HG02840 (cell line): Measurements from ENCODE around the gene PCDHA12.
"Not testable (repeated sequence)": the region's sequence is repeated elsewhere in the genome, so short reads cannot be mapped to it uniquely, and the experiment has no call there.

Experiments used
- ATAC-seq: cut with Tn5 transposase; IDR thresholded peaks from one replicate; pipeline ENCODE4 v1.9.1; 2021; ENCODE audit warnings: mild to moderate bottlenecking, moderate library complexity, moderate number of reproducible peaks; ENCODE audit not compliant: unreplicated experiment, low FRiP score

PCDHA12 gene

DNA sequence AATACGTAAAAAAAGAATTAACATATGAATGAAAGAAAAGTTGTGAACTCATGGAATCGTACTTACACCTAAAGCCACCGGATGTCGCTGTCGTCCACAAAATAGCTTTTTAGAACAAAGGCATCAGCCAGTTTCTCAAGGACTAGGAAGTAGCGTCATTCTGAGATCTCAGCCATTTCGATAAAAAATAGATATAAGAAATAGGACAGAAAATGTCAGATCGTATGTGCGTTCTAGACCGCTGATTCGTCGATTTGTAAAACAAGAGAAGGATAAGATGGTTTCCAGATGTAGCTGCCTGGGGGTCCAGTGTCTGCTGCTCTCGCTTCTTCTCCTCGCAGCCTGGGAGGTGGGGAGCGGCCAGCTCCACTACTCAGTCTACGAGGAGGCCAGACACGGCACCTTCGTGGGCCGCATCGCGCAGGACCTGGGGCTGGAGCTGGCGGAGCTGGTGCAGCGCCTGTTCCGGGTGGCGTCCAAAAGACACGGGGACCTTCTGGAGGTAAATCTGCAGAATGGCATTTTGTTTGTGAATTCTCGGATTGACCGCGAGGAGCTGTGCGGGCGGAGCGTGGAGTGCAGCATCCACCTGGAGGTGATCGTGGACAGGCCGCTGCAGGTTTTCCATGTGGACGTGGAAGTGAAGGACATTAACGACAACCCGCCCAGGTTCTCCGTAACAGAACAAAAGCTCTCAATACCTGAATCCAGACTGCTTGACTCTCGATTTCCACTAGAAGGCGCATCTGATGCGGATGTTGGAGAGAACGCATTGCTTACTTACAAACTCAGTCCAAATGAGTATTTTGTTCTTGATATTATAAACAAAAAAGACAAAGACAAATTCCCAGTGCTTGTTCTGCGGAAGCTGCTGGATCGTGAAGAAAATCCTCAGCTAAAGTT, 19.1 kb upstream of the PCDHA12 start, which contains the start of gene PCDHA10:
TSS of gene PCDHA10 (plus strand) at position 126 of the 903 bp plus-strand sequence. CDS start at position 278, 152 bp downstream.
- no peak for ATAC-seq

DNA sequence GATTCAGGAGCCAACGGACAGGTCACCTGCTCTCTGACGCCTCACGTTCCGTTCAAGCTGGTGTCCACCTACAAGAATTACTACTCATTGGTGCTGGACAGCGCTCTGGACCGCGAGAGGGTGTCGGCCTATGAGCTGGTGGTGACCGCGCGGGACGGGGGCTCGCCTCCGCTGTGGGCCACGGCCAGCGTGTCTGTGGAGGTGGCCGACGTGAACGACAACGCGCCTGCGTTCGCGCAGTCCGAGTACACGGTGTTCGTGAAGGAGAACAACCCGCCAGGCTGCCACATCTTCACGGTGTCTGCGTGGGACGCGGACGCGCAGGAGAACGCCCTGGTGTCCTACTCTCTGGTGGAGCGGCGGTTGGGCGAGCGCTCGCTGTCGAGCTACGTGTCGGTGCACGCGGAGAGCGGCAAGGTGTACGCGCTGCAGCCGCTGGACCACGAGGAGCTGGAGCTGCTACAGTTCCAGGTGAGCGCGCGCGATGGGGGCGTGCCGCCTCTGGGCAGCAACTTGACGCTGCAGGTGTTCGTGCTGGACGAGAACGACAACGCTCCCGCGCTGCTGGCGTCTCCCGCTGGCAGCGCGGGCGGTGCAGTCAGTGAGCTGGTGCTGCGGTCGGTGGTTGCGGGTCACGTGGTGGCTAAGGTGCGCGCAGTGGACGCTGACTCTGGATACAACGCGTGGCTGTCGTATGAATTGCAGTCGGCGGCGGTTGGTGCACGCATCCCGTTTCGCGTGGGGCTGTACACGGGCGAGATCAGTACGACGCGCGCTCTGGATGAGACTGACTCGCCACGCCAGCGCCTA, 17.7 kb upstream of the PCDHA12 start:
- no peak for ATAC-seq

DNA sequence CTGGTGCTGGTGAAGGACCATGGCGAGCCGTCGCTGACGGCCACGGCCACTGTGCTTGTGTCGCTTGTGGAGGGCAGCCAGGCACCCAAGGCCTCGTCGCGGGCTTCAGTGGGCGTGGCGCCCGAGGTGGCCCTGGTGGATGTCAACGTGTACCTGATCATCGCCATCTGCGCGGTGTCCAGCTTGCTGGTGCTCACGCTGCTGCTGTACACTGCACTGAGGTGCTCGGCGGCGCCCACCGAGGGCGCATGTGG, 17.2 kb upstream of the PCDHA12 start:
- ATAC-seq = no peak

DNA sequence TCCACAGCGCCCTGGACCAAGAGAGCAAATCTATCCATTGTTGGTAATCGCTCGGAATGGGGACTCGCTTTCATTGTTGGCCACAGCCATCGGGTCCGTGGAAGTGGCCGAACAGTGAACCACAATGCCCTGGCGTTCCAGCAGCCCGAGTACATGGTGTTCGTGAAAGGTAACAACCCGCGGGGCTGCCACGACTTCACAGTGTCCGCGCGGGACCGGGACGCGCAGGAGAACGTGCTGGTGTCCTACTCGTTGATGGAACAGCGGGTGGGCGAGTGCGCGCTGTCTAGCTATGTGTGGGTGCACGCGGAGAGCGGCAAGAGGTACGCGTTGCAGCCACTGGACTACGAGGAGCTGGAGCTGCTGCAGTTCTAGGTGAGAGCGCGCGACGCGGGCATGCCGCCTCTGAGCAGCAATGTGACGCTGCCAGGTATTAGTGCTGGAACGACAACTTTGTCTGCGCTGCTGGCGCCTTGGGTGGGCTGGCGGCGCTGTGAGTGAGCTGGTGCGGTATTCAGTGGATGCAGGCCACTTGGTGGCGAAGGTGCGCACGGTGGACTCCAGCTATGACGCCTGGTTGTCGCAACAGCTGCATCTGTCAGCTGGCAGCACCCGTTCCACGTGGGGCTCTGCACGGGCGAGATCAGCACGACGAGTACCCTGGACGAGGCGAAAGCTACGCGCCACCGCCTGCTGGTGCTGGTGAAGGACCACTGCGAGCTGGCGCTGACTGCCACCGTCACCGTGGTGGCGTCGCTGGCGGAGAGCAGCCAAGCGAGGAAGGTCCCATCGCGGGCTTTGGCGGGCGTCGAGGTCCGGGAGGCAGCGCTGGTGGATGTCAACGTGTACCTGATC, 12.4 kb upstream of the PCDHA12 start:
- no peak for ATAC-seq

DNA sequence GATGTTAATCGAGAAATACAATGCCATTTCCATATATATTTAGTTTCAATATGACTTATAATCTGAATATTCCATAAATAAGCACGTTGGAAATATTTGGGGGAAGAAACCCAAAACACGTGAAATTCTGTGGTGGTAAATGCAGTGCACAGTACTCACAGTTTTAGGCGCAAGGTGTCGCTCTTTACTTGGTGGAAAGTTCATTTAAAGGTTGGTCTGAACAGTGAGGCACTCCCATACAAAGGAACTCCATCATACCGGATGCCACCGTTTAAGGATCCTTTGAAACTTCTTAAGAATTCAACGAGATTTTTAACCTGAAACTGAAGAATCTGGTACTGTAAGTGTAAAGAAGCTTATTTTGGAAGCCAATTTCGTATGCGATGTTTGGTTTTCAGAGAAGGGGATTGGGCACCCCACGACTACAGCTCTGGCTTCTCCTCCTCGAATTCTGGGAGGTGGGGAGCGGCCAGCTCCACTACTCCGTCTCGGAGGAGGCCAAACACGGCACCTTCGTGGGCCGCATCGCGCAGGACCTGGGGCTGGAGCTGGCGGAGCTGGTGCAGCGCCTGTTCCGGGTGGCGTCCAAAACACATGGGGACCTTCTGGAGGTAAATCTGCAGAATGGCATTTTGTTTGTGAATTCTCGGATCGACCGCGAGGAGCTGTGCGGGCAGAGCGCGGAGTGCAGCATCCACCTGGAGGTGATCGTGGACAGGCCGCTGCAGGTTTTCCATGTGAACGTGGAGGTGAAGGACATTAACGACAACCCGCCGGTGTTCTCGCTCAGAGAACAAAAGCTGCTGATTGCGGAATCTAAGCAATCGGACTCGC, 6.2 kb upstream of the PCDHA12 start, which contains the start of gene PCDHA11:
TSS of gene PCDHA11 (plus strand) at position 237 of the 834 bp plus-strand sequence. CDS start at position 384, 147 bp downstream.
- no peak for ATAC-seq

DNA sequence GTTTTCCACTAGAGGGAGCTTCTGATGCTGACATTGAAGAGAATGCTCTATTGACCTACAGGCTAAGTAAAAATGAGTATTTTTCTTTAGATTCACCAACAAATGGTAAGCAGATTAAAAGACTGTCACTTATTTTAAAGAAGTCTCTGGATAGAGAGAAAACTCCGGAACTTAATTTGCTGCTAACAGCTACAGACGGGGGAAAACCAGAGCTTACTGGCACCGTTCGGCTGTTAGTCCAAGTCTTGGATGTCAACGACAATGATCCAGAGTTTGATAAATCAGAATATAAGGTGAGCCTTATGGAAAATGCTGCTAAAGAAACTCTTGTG, 5.6 kb upstream of the PCDHA12 start:
- no peak for ATAC-seq

DNA sequence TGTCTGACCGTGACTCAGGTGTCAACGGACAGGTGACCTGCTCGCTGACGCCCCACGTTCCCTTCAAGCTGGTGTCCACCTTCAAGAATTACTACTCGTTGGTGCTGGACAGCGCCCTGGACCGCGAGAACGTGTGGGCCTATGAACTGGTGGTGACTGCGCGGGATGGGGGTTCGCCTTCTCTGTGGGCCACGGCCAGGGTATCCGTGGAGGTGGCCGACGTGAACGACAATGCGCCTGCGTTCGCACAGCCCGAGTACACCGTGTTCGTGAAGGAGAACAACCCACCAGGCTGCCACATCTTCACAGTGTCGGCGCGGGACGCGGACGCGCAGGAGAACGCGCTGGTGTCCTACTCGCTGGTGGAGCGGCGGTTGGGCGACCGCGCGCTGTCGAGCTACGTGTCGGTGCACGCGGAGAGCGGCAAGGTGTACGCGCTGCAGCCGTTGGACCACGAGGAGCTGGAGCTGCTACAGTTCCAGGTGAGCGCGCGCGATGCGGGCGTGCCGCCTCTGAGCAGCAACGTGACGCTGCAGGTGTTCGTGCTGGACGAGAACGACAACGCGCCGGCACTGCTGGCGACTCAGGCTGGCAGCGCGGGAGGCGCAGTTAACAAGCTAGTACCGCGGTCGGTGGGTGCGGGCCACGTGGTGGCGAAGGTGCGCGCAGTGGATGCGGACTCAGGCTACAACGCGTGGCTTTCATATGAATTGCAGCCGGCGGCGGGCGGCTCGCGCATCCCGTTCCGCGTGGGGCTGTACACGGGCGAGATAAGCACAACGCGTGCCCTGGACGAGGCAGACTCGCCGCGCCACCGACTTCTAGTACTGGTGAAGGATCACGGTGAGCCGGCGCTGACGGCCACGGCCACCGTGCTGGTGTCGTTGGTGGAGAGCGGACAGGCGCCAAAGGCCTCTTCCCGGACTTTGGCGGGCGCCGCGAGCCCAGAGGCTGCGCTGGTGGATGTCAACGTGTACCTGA, 4.6 kb upstream of the PCDHA12 start:
- ATAC-seq = no peak

DNA sequence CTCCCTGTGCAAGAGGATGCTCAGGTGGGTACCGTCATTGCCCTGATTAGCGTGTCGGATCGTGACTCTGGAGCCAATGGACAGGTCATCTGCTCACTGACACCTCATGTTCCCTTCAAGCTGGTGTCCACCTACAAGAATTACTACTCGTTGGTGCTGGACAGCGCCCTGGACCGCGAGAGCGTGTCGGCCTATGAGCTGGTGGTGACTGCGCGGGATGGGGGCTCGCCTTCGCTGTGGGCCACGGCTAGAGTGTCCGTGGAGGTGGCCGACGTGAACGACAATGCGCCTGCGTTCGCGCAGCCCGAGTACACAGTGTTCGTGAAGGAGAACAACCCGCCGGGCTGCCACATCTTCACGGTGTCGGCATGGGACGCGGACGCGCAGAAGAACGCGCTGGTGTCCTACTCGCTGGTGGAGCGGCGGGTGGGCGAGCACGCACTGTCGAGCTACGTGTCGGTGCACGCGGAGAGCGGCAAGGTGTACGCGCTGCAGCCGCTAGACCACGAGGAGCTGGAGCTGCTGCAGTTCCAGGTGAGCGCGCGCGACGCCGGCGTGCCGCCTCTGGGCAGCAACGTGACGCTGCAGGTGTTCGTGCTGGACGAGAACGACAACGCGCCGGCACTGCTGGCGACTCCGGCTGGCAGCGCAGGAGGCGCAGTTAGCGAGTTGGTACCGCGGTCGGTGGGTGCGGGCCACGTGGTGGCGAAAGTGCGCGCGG, 1.6 kb downstream of the PCDHA12 start:
- ATAC-seq = not testable (repeated sequence)

DNA sequence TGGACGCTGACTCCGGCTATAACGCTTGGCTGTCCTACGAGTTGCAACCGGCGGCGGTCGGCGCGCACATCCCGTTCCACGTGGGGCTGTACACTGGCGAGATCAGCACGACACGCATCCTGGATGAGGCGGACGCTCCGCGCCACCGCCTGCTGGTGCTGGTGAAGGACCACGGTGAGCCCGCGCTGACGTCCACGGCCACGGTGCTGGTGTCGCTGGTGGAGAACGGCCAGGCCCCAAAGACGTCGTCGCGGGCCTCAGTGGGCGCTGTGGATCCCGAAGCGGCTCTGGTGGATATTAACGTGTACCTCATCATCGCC, 2.1 kb downstream of the PCDHA12 start:
- ATAC-seq = no peak

DNA sequence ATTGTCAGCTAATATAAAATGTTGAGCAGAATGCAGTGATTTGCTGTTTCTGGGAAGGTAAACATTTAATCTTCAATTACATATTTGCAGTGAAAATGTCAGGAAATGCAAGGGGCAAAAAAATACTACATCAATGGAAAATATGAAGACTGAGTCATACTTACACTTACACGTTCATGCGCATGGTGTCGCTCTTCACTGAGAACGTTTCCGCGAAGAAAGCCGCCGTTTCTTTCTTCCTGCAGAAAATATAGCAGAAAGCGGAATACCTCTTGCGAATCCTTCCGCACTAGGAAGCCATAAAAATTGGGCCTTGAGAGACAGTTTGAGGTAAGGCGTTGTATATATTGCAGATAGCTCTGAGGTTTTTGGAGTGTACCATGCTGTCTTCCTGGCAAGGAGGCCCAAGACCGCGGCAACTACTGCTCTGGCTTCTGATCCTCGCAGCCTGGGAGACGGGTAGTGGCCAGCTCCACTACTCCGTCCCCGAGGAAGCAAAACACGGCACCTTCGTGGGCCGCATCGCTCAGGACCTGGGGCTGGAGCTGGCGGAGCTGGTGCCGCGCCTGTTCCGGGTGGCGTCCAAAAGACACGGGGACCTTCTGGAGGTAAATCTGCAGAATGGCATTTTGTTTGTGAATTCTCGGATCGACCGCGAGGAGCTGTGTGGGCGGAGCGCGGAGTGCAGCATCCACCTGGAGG, 6.9 kb downstream of the PCDHA12 start, which contains the start of gene PCDHA13:
TSS of gene PCDHA13 (plus strand) at position 236 of the 702 bp plus-strand sequence. CDS start at position 381, 145 bp downstream.
- ATAC-seq = no peak

DNA sequence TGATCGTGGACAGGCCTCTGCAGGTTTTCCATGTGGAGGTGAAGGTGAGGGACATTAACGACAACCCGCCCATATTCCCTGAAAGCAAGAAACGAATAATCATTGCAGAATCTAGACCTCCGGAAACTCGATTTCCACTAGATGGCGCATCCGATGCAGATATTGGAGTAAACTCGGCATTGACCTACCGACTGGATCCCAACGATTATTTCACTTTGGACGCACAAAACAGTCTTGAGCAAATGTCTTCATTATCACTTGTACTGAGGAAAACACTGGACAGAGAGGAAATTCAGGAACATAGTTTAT, 7.4 kb downstream of the PCDHA12 start:
- no peak for ATAC-seq

DNA sequence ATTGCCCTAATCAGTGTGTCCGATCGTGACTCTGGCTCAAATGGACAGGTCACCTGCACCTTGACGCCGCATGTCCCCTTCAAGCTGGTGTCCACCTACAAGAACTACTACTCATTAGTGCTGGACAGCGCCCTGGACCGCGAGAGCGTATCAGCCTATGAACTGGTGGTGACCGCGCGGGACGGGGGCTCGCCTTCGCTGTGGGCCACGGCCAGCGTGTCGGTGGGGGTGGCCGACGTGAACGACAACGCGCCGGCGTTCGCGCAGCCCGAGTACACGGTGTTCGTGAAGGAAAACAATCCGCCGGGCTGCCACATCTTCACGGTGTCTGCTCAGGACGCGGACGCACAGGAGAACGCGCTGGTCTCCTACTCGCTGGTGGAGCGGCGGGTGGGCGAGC, 8.3 kb downstream of the PCDHA12 start:
- no peak for ATAC-seq

DNA sequence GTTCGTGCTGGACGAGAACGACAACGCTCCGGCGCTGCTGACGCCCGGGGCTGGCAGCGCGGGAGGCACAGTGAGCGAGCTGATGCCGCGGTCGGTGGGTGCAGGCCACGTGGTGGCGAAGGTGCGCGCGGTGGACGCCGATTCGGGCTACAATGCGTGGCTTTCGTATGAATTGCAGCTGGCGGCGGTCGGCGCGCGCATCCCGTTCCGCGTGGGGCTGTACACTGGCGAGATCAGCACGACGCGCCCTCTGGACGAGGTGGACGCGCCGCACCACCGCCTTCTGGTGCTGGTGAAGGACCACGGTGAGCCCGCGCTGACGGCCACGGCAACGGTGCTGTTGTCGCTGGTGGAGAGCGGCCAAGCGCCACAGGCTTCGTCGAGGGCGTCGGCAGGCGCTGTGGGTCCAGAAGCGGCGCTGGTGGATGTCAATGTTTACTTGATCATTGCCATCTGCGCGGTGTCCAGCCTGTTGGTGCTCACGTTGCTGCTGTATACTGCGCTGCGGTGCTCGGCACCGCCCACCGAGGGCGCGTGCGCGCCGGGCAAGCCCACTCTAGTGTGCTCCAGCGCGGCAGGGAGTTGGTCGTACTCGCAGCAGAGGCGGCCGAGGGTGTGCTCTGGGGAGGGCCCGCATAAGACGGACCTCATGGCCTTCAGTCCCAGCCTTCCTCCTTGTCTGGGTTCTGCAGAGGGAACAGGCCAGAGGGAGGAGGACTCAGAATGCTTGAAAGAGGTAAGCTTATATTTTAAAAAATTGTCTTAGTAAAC, 9.0 kb downstream of the PCDHA12 start:
- ATAC-seq = no peak

DNA sequence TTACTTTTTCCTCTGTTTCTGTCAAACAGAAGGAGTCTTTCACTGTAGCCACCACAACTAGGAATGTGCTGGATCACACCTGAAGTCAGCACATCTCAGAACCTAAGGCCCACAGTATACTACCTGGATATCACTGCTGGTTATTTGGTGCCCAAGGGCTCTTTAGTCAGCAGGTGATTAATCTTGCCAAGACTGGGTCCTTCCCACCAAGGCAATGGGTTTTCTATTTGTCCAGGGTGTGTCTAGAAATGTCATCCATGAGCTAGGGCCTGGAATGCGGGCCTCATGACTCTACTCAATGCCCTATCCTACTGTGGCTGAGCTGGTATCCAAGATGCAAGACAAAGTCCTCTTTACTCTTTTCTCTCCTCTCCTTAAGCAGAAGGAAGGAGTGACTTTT, 41.2 kb downstream of the PCDHA12 start:
- no peak for ATAC-seq

DNA sequence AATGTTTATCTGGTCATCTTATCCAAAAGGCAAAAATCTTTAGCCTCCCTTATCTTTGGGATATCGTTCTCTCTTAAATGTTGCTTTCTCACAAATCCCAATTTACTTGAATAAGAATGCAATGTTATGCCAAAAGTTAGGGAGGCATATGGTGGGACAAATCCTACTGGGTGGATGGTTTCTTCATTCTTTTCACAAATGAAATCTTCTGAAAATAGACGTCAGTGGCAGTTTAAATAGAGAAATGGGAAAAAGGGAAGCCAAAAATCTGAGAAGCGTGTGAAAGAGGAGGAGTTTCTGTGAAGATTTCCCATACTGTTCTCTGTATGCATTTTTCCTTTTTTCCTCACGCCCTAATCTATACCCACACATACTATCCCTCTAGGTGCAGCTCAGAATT, 48.5 kb downstream of the PCDHA12 start:
- ATAC-seq = no peak

DNA sequence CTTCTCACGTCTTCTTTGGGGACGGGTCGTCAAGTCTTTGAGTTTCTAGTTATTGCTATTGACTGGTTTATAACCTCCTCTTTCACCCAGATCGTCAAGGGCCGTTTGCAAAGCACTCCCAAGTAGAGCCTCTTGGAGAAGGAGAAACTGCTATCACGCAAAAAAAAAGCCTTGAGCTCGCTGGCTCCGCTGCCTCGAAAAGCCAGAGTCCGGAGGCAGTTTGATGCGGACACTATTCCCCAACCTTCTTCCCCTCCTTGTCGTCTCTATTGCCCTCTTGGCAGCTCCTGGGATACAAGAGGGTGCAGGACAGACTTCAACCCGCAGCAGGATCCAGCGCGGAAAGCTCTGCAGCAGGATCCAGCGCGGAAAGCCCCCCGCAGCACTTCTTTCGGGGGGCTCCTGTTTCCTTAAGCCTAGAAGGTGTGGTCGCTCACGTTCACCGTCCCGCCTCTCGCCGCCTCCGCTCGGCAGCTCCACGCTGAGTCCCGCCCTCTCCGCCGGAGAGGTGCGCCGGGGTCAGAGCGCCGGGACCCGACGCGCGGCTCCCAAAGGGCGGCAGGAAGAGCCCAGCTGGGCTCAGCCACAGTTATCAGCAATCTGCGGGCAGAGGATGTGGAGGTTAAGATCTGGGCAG, 50.8 kb downstream of the PCDHA12 start, which contains the start of gene PCDHAC1:
TSS of gene PCDHAC1 (plus strand) at position 494 of the 637 bp plus-strand sequence. CDS start 594 bp downstream, outside the sequence.
- no peak for ATAC-seq
